NCI-H1417 treated with DMSO at 0.1 percent for 48 hours (cell line): ENCODE measurements around the gene NBPF1.
"Not testable (repeated sequence)": the region's sequence is repeated elsewhere in the genome, so short reads cannot be mapped to it uniquely, and the experiment has no call there.

ENCODE experiments used
- DNase-seq: peaks from one replicate; lab custom pipeline; 2025; lab: John Stamatoyannopoulos, UW

The NBPF1 gene

DNA sequence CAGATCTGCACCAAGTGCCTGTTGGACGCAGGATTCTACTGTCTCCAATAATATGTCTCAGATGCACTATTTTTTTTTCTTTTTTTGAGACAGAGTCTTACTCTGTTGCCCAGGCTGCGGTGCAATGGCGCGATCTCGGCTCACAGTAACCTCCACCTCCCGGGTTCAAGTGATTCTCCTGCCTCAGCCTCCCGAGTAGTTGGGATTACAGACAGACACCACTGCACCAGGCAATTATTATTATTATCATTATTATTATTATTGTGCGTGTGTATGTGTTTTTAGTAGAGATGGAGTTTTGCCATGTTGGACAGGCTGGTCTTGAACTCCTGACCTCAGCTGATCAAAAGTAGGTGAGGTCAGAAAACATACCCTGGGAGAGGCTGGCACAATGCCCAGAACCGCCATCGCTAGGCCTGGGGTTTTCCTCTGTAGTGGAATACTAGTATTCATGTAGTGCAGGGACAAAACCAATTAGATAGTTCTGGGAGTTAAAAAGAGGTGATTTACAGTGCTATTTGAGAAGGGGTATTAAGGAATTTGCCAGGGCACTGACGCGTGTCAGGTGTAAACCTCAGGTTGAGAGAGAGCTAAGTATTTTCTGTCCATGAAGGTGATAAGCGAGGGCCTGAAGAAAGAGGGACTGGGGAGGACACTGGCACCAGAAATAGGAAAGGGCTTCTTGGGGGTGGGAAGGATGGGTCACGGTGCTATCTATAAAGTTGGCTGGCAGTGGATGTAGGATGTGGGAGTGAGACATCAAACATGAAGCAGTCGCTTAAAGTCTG is 100.5 kb downstream of the NBPF1 start:
- not testable (repeated sequence) for DNase-seq
